SK-N-SH (cell line): ENCODE results near the gene MAD1L1. TPM values are rescaled to one million over a fixed set of nuclear protein-coding genes. Genes with fewer than 3 reads are reported as not detected.

Experiments
- CTCF ChIA-PET: fragments of 300-600, 350-600 bp; formaldehyde crosslinking; extraction: SDS; loops from one replicate; lab custom pipeline; 2021; lab: Yijun Ruan, JAX
- POLR2A ChIA-PET: fragments of 350-600 bp; sonication (Branson Sonifier 250); formaldehyde crosslinking; extraction: SDS; loops from one replicate; lab custom pipeline; 2020; ENCODE audit warnings: antibody characterized with exemption, inconsistent platforms; lab: Yijun Ruan, JAX
- DNase-seq: peaks from one replicate; pipeline ENCODE4 v3.0.0; 2012
- H2AFZ ChIP-seq: fragments of 200-600 bp; sonication (generic); 2 replicates; pipeline ENCODE4 v1.8.1; 2016; ENCODE audit warnings: antibody characterized with exemption, mild to moderate bottlenecking, low read depth
- H3F3A ChIP-seq: fragments of 200-600 bp; sonication (generic); replicated peaks from 2 replicates; pipeline ENCODE3; 2016; ENCODE audit warnings: antibody characterized with exemption, mild to moderate bottlenecking; ENCODE audit not compliant: insufficient read depth
- H3K27ac ChIP-seq, 2 experiments: fragments of 200-500 bp in 1 of 2; fragments of 200-600 bp in 1 of 2; sonication (Bioruptor generic) in 1 of 2; sonication (generic), shearing (Covaris generic) in 1 of 2; 2 replicates each; pipeline versions ENCODE4 v1.5.1 to v1.6.1; 2014 to 2016; ENCODE audit warnings: low read depth in 2 of 2, inconsistent platforms in 1 of 2, low read length in 1 of 2, mild to moderate bottlenecking in 1 of 2, mixed read lengths in 1 of 2
- H3K27me3 ChIP-seq: fragments of 200-600 bp; sonication (generic), shearing (Covaris generic); 2 replicates; pipeline ENCODE4 v1.6.1; 2016; ENCODE audit warnings: mixed run types; ENCODE audit not compliant: insufficient read depth
- H3K36me3 ChIP-seq, 2 experiments: fragments of 200-500 bp in 1 of 2; fragments of 200-600 bp in 1 of 2; sonication (Bioruptor generic) in 1 of 2; sonication (generic) in 1 of 2; replicated peaks in 1 of 2; 2 replicates each; pipeline versions ENCODE3 to v1.5.1; 2014 to 2016; ENCODE audit warnings: low read length in 1 of 2, mild to moderate bottlenecking in 1 of 2; ENCODE audit not compliant: insufficient read depth in 2 of 2, control insufficient read depth in 1 of 2
- H3K4me1 ChIP-seq, 2 experiments: fragments of 200-500 bp in 1 of 2; fragments of 200-600 bp in 1 of 2; sonication (Bioruptor generic) in 1 of 2; sonication (generic), shearing (Covaris generic) in 1 of 2; 2 replicates each; pipeline versions ENCODE4 v1.5.1 to v1.6.1; 2014 to 2016; ENCODE audit warnings: low read depth in 1 of 2, low read length in 1 of 2, mixed run types in 1 of 2; ENCODE audit not compliant: insufficient read depth in 2 of 2, control insufficient read depth in 1 of 2
- H3K4me2 ChIP-seq: fragments of 200-600 bp; sonication (generic), shearing (Covaris generic); 2 replicates; pipeline ENCODE4 v1.6.1; 2017; ENCODE audit warnings: mixed run types
- H3K4me3 ChIP-seq, 2 experiments: fragments of 200-500 bp in 1 of 2; fragments of 200-600 bp in 1 of 2; sonication (Bioruptor generic) in 1 of 2; sonication (generic), shearing (Covaris generic) in 1 of 2; 2 replicates each; pipeline versions ENCODE4 v1.5.1 to v1.8.1; 2014 to 2016; ENCODE audit warnings: low read depth in 2 of 2, inconsistent platforms in 1 of 2, low read length in 1 of 2, mild to moderate bottlenecking in 1 of 2, mixed read lengths in 1 of 2, moderate library complexity in 1 of 2
- H3K79me2 ChIP-seq: fragments of 200-600 bp; sonication (generic); 2 replicates; pipeline ENCODE4 v1.8.1; 2017; ENCODE audit warnings: mild to moderate bottlenecking; ENCODE audit not compliant: insufficient read depth
- H3K9ac ChIP-seq: fragments of 200-600 bp; sonication (generic); 2 replicates; pipeline ENCODE4 v1.6.1; 2017; ENCODE audit warnings: mixed run types
- H3K9me2 ChIP-seq: fragments of 200-600 bp; sonication (generic); 2 replicates; pipeline ENCODE4 v1.6.1; 2017; ENCODE audit warnings: mixed run types
- H3K9me3 ChIP-seq: fragments of 200-600 bp; sonication (generic); 2 replicates; pipeline ENCODE4 v1.6.1; 2017; ENCODE audit warnings: mixed run types, mild to moderate bottlenecking, moderate library complexity
- H4K20me1 ChIP-seq: fragments of 200-600 bp; sonication (generic); 2 replicates; pipeline ENCODE4 v1.6.1; 2017; ENCODE audit warnings: mild to moderate bottlenecking, mixed run types; ENCODE audit not compliant: insufficient read depth
- CHD2 ChIP-seq: fragments of 150-350 bp; IDR thresholded peaks from 2 replicates; pipeline ENCODE4 v1.6.1; 2018; ENCODE audit warnings: low read length; ENCODE audit not compliant: partially characterized antibody
- ELF1 ChIP-seq: IDR thresholded peaks from 2 replicates; pipeline ENCODE4 v1.4.0; 2012
- EZH2phosphoT487 ChIP-seq: fragments of 200-600 bp; sonication (generic); IDR thresholded peaks from 2 replicates; pipeline ENCODE4 v1.6.1; 2017; ENCODE audit warnings: low read depth, mixed run types, mild to moderate bottlenecking, antibody characterized with exemption, moderate library complexity, borderline replicate concordance
- FOSL2 ChIP-seq: IDR thresholded peaks from 2 replicates; pipeline ENCODE4 v1.4.0; 2012; ENCODE audit warnings: low read depth, mild to moderate bottlenecking, moderate library complexity, borderline replicate concordance
- GABPA ChIP-seq: IDR thresholded peaks from 2 replicates; pipeline ENCODE4 v1.4.0; 2012; ENCODE audit warnings: low read depth, mild to moderate bottlenecking
- GATA2 ChIP-seq: sonication (generic); formaldehyde crosslinking; IDR thresholded peaks from 2 replicates; pipeline ENCODE4 v1.5.0; 2020; ENCODE audit warnings: mild to moderate bottlenecking, missing genetic modification reagents
- MXI1 ChIP-seq: IDR thresholded peaks from 2 replicates; pipeline ENCODE4 v1.6.1; 2012; ENCODE audit warnings: mild to moderate bottlenecking, low read depth, low read length, improper control_type of control experiment
- PBX3 ChIP-seq: IDR thresholded peaks from 2 replicates; pipeline ENCODE4; 2012
- POLR2AphosphoS5 ChIP-seq: IDR thresholded peaks from 2 replicates; pipeline ENCODE4 v1.6.1; 2012; ENCODE audit warnings: low read depth, low read length
- RAD21 ChIP-seq: IDR thresholded peaks from 2 replicates; pipeline ENCODE4 v1.6.1; 2012; ENCODE audit warnings: mild to moderate bottlenecking, low read length
- RCOR1 ChIP-seq: fragments of 150-350 bp; IDR thresholded peaks from 2 replicates; pipeline ENCODE4 v1.6.1; 2017; ENCODE audit warnings: antibody characterized with exemption, low read length
- RFX5 ChIP-seq: IDR thresholded peaks from 2 replicates; pipeline ENCODE4 v1.6.1; 2012; ENCODE audit warnings: mild to moderate bottlenecking, improper control_type of control experiment, low read length
- TAF1 ChIP-seq: IDR thresholded peaks from 2 replicates; pipeline ENCODE4 v1.6.1; 2012; ENCODE audit warnings: low read depth, mild to moderate bottlenecking, low read length, moderate library complexity, borderline replicate concordance
- TCF12 ChIP-seq: IDR thresholded peaks from 2 replicates; pipeline ENCODE4 v1.4.0; 2012
- TEAD4 ChIP-seq: IDR thresholded peaks from 2 replicates; pipeline ENCODE4 v1.4.0; 2012; ENCODE audit warnings: mild to moderate bottlenecking, borderline replicate concordance; ENCODE audit not compliant: insufficient read depth
- YY1 ChIP-seq: IDR thresholded peaks from 2 replicates; pipeline ENCODE4 v1.4.0; 2012; ENCODE audit warnings: low read depth, mild to moderate bottlenecking
- WGBS: methylation state at CpG from one replicate; pipeline ENCODE4 v1.1.6; 2017; ENCODE audit warnings: low lambda C conversion rate; 5-methylcytosine and 5-hydroxymethylcytosine counted together
- polyA plus RNA-seq, 3 experiments: library from polyadenylated mRNA; depleted of rRNA; stranded (reverse); fragments of >200 nt; gene quantifications; 2 replicates each; pipeline ENCODE4 v1.2.3, GENCODE V29; 2012
- TF ChIP-seq, protein P1 (sequence below): fragments of 150-350 bp; IDR thresholded peaks from 2 replicates; pipeline ENCODE4 v1.6.1; 2016; ENCODE audit warnings: mild to moderate bottlenecking, low read depth, low read length
- TF ChIP-seq, protein P2 (sequence below): IDR thresholded peaks from 2 replicates; pipeline ENCODE4 v1.4.0; 2012; ENCODE audit warnings: low read depth, borderline replicate concordance

The MAD1L1 gene
- polyA plus RNA-seq, 1 of the 3 experiments (the other 2 are of a cell fraction) = 46.2 TPM

DNA sequence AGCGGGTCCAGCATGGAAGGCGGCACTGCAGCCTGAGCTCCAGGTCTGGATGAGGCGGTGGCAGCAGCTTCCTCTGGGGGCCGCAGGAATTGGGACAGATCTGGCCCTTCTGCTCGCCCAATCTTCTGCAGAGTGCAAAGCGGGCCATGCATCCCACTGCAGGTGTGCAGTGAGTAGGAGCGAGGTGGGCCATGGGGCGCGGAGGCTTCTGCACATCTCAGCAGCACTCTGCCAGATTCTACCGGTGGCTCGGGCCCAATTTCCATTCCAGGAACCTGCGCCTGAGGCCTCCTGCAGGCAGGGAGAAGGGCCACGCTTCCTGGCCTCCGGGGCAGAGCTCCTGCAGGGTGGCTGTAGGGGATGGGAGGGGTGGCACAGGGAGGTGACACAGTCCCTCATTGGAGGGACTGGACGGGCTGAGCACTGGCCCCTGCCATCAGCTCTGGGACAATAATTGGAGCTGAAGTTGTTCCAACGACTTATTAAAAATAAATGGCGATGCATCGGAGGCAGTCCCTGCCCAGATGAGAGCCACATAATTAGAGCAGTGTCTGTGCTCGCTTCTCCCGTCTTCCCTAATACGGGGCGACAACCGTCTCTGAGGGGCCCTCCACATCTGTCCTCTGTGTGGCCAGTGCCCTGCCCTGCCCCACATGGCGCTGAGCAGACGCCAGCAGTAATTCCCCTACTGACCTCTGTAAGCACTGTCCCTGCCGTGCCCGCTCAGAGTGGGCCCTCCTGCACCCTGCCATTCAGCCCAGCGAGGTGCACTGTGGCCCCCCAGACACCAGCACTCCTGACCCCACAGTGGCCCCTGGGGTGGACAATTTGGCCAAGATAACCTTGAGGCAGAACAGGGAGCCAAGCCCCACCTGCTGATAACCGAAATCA is 365.1 kb downstream of the MAD1L1 start:
- no peak for DNase-seq
- H4K20me1 ChIP-seq = no peaks in the 10 kb centered on the region
- no peaks in the 10 kb centered on the region for H3K79me2 ChIP-seq
- ChIA-PET POLR2A (no interaction called here), CTCF (interaction anchor here (0.7 to 1.4 kb wide), 3 partner anchors 8 to 274 kb away, joined by 3 to 9 read pairs (median 4); no protein-coding TSS in a partner anchor)
- no peak overlapping the region for H3K4me2 ChIP-seq
- H3K9me2 ChIP-seq = no peaks in the 10 kb centered on the region
- H3K27ac ChIP-seq = no peak overlapping the region
- no peaks in the 10 kb centered on the region for H3F3A ChIP-seq
- no peak overlapping the region for H3K4me3 ChIP-seq
- TF ChIP-seq, protein P1, sequence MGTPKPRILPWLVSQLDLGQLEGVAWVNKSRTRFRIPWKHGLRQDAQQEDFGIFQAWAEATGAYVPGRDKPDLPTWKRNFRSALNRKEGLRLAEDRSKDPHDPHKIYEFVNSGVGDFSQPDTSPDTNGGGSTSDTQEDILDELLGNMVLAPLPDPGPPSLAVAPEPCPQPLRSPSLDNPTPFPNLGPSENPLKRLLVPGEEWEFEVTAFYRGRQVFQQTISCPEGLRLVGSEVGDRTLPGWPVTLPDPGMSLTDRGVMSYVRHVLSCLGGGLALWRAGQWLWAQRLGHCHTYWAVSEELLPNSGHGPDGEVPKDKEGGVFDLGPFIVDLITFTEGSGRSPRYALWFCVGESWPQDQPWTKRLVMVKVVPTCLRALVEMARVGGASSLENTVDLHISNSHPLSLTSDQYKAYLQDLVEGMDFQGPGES = no peak
- no peak for TF ChIP-seq TEAD4
- no peak for TF ChIP-seq YY1
- TF ChIP-seq RAD21 = no peak
- no peak for TF ChIP-seq PBX3
- TF ChIP-seq TAF1 = no peak
- no peak for TF ChIP-seq ELF1
- no peak for TF ChIP-seq RFX5
- TF ChIP-seq FOSL2 = no peak
- no peak for TF ChIP-seq CHD2
- TF ChIP-seq GATA2 (CRISPR knock-in tag) = no peak
- TF ChIP-seq, protein P2, sequence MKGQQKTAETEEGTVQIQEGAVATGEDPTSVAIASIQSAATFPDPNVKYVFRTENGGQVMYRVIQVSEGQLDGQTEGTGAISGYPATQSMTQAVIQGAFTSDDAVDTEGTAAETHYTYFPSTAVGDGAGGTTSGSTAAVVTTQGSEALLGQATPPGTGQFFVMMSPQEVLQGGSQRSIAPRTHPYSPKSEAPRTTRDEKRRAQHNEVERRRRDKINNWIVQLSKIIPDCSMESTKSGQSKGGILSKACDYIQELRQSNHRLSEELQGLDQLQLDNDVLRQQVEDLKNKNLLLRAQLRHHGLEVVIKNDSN = no peak
- no peak for TF ChIP-seq GABPA
- TF ChIP-seq TCF12 = no peak
- no peak for TF ChIP-seq MXI1
- no peak for TF ChIP-seq POLR2AphosphoS5
- no peak for TF ChIP-seq RCOR1
- TF ChIP-seq EZH2phosphoT487 = no peak
- H3K27me3 ChIP-seq = no peaks in the 10 kb centered on the region
- peaks cover 0 to 36% of the 10 kb centered on the region in 2 experiments; a peak in 1 of 4 replicates for H3K4me1 ChIP-seq
- H2AFZ ChIP-seq = no peak overlapping the region
- 95% methylated on average over 22 of the region's 29 CpGs for WGBS
- no peaks in the 10 kb centered on the region for H3K36me3 ChIP-seq
- no peak overlapping the region for H3K9ac ChIP-seq
- no peaks in the 10 kb centered on the region for H3K9me3 ChIP-seq
